ENCODE results near the gene VPS54.

Gene VPS54

GRCh38 chr2:64014628-64015027, 4.6 kb downstream of the VPS54 start:
- H3K4me3 ChIP-seq (replicated peaks; ENCODE audit: low read depth, low read length): no peak overlapping the region
- no peaks in the 10 kb centered on the region for H3K36me3 ChIP-seq (ENCODE audit: control insufficient read depth, insufficient read depth, low read length)
- no peaks in the 10 kb centered on the region for H3K27me3 ChIP-seq (replicated peaks; ENCODE audit: control insufficient read depth, insufficient read depth, low read length)
- DNase-seq (ENCODE audit: extremely low read depth, insufficient read length): no peak
- TF ChIP-seq CTCF (IDR thresholded peaks at IDR 0.05; ENCODE audit: insufficient read depth, low read length, poor library complexity, severe bottlenecking): no peak

GRCh38 chr2:64013053-64013452, 6.2 kb downstream of the VPS54 start:
- Histone ChIP-seq H3K36me3 (ENCODE audit: control insufficient read depth, insufficient read depth, low read length) (no peaks in the 10 kb centered on the region), H3K4me3 (replicated peaks; ENCODE audit: low read depth, low read length) (no peak overlapping the region), H3K27me3 (replicated peaks; ENCODE audit: control insufficient read depth, insufficient read depth, low read length) (no peaks in the 10 kb centered on the region)
- no peak for TF ChIP-seq CTCF (IDR thresholded peaks at IDR 0.05; ENCODE audit: insufficient read depth, low read length, poor library complexity, severe bottlenecking)
- DNase-seq (ENCODE audit: extremely low read depth, insufficient read length): no peak

DNA sequence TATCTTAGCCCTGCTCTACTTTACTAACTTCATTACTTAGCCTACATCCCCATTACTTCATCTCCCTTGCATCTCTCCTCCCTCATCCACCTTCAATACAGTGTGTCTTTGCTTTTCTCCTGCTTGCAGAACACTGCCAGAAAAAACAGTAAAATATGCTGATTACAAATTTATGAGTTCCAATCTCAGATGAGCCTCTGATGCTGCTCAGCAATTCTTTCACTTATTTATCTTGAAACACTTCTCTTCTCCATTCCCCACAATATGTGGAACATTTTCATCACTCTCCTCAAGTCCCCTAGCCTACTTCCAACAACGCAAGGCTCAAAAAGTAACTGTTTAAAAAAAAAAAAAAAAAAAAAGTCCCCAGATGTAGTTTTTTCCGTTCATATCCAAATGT, 7.1 kb downstream of the VPS54 start:
- no peak for DNase-seq (ENCODE audit: extremely low read depth, insufficient read length)
- H3K27me3 ChIP-seq (replicated peaks; ENCODE audit: control insufficient read depth, insufficient read depth, low read length): no peaks in the 10 kb centered on the region
- H3K4me3 ChIP-seq (replicated peaks; ENCODE audit: low read depth, low read length): no peak overlapping the region
- no peak for TF ChIP-seq CTCF (IDR thresholded peaks at IDR 0.05; ENCODE audit: insufficient read depth, low read length, poor library complexity, severe bottlenecking)
- H3K36me3 ChIP-seq (ENCODE audit: control insufficient read depth, insufficient read depth, low read length): no peaks in the 10 kb centered on the region

GRCh38 chr2:64008434-64009009, 10.7 kb downstream of the VPS54 start:
- H3K4me3 ChIP-seq (replicated peaks; ENCODE audit: low read depth, low read length): no peak overlapping the region
- DNase-seq (ENCODE audit: extremely low read depth, insufficient read length): no peak
- H3K27me3 ChIP-seq (replicated peaks; ENCODE audit: control insufficient read depth, insufficient read depth, low read length): no peaks in the 10 kb centered on the region
- no peak for TF ChIP-seq CTCF (IDR thresholded peaks at IDR 0.05; ENCODE audit: insufficient read depth, low read length, poor library complexity, severe bottlenecking)
- H3K36me3 ChIP-seq (ENCODE audit: control insufficient read depth, insufficient read depth, low read length): no peaks in the 10 kb centered on the region

DNA sequence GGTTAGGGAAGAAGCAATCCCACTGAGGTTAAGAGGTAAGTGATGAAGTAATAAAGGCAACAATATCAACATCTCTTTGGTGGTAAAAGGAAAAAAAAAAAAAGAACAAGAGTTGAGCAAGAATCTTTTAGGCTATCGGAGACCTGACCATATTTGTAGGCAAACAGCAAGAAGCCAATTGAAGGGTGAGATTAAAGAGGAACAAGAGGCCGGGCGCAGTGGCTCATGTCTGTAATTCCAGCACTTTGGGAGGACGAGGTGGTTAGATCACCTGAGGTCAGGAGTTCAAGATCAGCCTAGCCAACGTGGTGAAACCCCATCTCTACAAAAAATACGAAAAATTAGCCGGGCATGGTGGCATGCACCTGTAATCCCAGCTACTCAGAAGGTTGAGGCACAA, 11.3 kb downstream of the VPS54 start:
- no peak for TF ChIP-seq CTCF (IDR thresholded peaks at IDR 0.05; ENCODE audit: insufficient read depth, low read length, poor library complexity, severe bottlenecking)
- Histone ChIP-seq H3K27me3 (replicated peaks; ENCODE audit: control insufficient read depth, insufficient read depth, low read length) (no peaks in the 10 kb centered on the region), H3K36me3 (ENCODE audit: control insufficient read depth, insufficient read depth, low read length) (no peaks in the 10 kb centered on the region), H3K4me3 (replicated peaks; ENCODE audit: low read depth, low read length) (no peak overlapping the region)
- DNase-seq (ENCODE audit: extremely low read depth, insufficient read length): no peak
